ENCODE results near the gene CIAO2A.
"Not testable (repeated sequence)": the region's sequence is repeated elsewhere in the genome, so short reads cannot be mapped to it uniquely, and the experiment has no call there.

CIAO2A gene

GRCh38 chr15:64127521-64128270, 34.1 kb upstream of the CIAO2A start:
- TF ChIP-seq CTCF (IDR thresholded peaks at IDR 0.05; ENCODE audit: insufficient read depth, low read length, missing control alignments): no peak
- ChIA-PET POLR2A (no interaction called here), CTCF (interaction anchor here (2.2 kb wide), 1 partner anchor 26 kb away, joined by 8 read pairs; no protein-coding TSS in a partner anchor)
- DNase-seq (ENCODE audit: low read depth, low spot score): no peak
- H3K4me3 ChIP-seq (ENCODE audit: low read depth, low read length): no peak overlapping the region

GRCh38 chr15:64125978-64126377, 32.3 kb upstream of the CIAO2A start:
- CTCF ChIA-PET: interaction anchor here (2.2 kb wide), 1 partner anchor 28 kb away, joined by 8 read pairs; no protein-coding TSS in a partner anchor
- TF ChIP-seq CTCF (IDR thresholded peaks at IDR 0.05; ENCODE audit: insufficient read depth, low read length, missing control alignments): no peak
- no peak for DNase-seq (ENCODE audit: low read depth, low spot score)
- no peak overlapping the region for H3K4me3 ChIP-seq (ENCODE audit: low read depth, low read length)
- POLR2A ChIA-PET: no interaction called here

GRCh38 chr15:64122936-64123351, 29.3 kb upstream of the CIAO2A start:
- no peak for TF ChIP-seq CTCF (IDR thresholded peaks at IDR 0.05; ENCODE audit: insufficient read depth, low read length, missing control alignments)
- DNase-seq (ENCODE audit: low read depth, low spot score): no peak
- ChIA-PET CTCF (interaction anchor here (2.1 kb wide), 1 partner anchor 31 kb away, joined by 12 read pairs; no protein-coding TSS in a partner anchor), POLR2A (no interaction called here)
- H3K4me3 ChIP-seq (ENCODE audit: low read depth, low read length): no peak overlapping the region

- POLR2A ChIA-PET: no interaction called here
- TF ChIP-seq CTCF (IDR thresholded peaks at IDR 0.05; ENCODE audit: insufficient read depth, low read length, missing control alignments): no peak
- H3K4me3 ChIP-seq (ENCODE audit: low read depth, low read length): no peak overlapping the region
- CTCF ChIA-PET: interaction anchor here (1.2 to 2.1 kb wide), 2 partner anchors 13 to 32 kb away, joined by 3 to 12 read pairs; no protein-coding TSS in a partner anchor
- no peak for DNase-seq (ENCODE audit: low read depth, low spot score)
Observed at GRCh38 chr15:64122444-64122843, 28.8 kb upstream of the CIAO2A start.

- no peak overlapping the region for H3K4me3 ChIP-seq (ENCODE audit: low read depth, low read length)
- POLR2A ChIA-PET: no interaction called here
Observed at GRCh38 chr15:64121614-64122013, 28.0 kb upstream of the CIAO2A start.

GRCh38 chr15:64120322-64120721, 26.7 kb upstream of the CIAO2A start:
- DNase-seq (ENCODE audit: low read depth, low spot score); H3K4me3 ChIP-seq (ENCODE audit: low read depth, low read length); POLR2A ChIA-PET; CTCF ChIA-PET: not testable (repeated sequence)

More at GRCh38 chr15:64121614-64122013, 28.0 kb upstream of the CIAO2A start:
- TF ChIP-seq CTCF (IDR thresholded peaks at IDR 0.05; ENCODE audit: insufficient read depth, low read length, missing control alignments): no peak
- CTCF ChIA-PET: interaction anchor here (1.2 kb wide), 2 partner anchors 14 to 32 kb away, joined by 3 to 5 read pairs; no protein-coding TSS in a partner anchor
- no peak for DNase-seq (ENCODE audit: low read depth, low spot score)
